Ovary (tissue), 9 donors: ENCODE results near the gene SAMD4A. TPM values are rescaled to one million over a fixed set of nuclear protein-coding genes. Genes with fewer than 3 reads are reported as not detected.

ENCODE experiments used
- DNase-seq, 5 donors: peaks; one replicate each; pipeline ENCODE4 v3.0.0-alpha.2; 2019 to 2020
- H3K27ac ChIP-seq, 2 donors: fragments of 200-600 bp; one replicate each; pipeline versions ENCODE4 v1.5.1 to v1.8.0; 2019 to 2022
- H3K27me3 ChIP-seq: fragments of 200-600 bp; one replicate; pipeline ENCODE4 v1.8.0; 2022
- H3K36me3 ChIP-seq: fragments of 200-600 bp; sonication (generic); one replicate; pipeline ENCODE4 v1.5.1; 2019
- H3K4me1 ChIP-seq: one replicate; pipeline ENCODE4 v1.8.1; 2013; ENCODE audit warnings: mild to moderate bottlenecking, moderate library complexity; ENCODE audit not compliant: insufficient read depth
- H3K4me3 ChIP-seq: fragments of 200-600 bp; sonication (generic); one replicate; pipeline ENCODE4 v1.5.1; 2017
- H3K9me3 ChIP-seq, 2 donors: fragments of 200-600 bp in 1 of 2; sonication (generic) in 1 of 2; one replicate each; pipeline versions ENCODE4 v1.5.1 to v1.8.1; 2013 to 2019; ENCODE audit warnings: mild to moderate bottlenecking in 1 of 2, moderate library complexity in 1 of 2
- CTCF ChIP-seq, 3 donors: fragments of 450-650 bp in 2 of 3; fragments of 200-600 bp in 1 of 3; IDR thresholded peaks; one replicate each; pipeline versions ENCODE4 v1.5.1 to v1.8.0; 2016 to 2022; ENCODE audit warnings: antibody characterized with exemption in 3 of 3, mild to moderate bottlenecking in 1 of 3
- EP300 ChIP-seq: sonication (generic); formaldehyde crosslinking; IDR thresholded peaks from one replicate; pipeline ENCODE4 v1.6.1; 2017; ENCODE audit warnings: antibody characterized with exemption
- POLR2A ChIP-seq: fragments of 450-650 bp; IDR thresholded peaks from one replicate; pipeline ENCODE4 v1.6.1; 2017; ENCODE audit warnings: antibody characterized with exemption, mild to moderate bottlenecking, moderate library complexity
- WGBS, 3 donors: extraction: QIAGEN DNeasy Blood & Tissue Kit in 1 of 3; methylation state at CpG; one replicate each; pipeline versions ENCODE4 v1.1.5 to v1.1.7; 2013 to 2017; 5-methylcytosine and 5-hydroxymethylcytosine counted together
- intact Hi-C, 4 donors: fragments of 100-400 bp; cut with DNase I; formaldehyde crosslinking; loops; one replicate each; pipeline versions ENCODE4 v1.11.0 to v1.15.1; 2022 to 2023
- polyA plus RNA-seq, 2 donors: library from polyadenylated mRNA; stranded (reverse); fragments of 200-250 nt in 1 of 2; fragments of 350-450 nt in 1 of 2; fragmentation: Illumina TruSeq in 1 of 2; extraction: RNeasy Lipid Tissue Mini Kit (QIAGEN cat#74804) in 1 of 2; gene quantifications; one replicate each; pipeline ENCODE4 v1.2.3, GENCODE V29; 2013 to 2014
- total RNA-seq, 7 donors: library from RNA; depleted of rRNA in 2 of 7; stranded (reverse); fragments of >200 nt in 2 of 7; fragmentation: NEBNext Ultra II Directional in 3 of 7; extraction: Animal tissue kit (Norgen Biotek cat#: 25700) in 3 of 7; gene quantifications; one replicate each; pipeline versions ENCODE4 v1.1.0 to v1.2.4, GENCODE V29; 2016 to 2023
- donor health status: DM: no; HTN: no; CAD: no; lungs with moderate emphysema.
- donor health status: DM: no; HTN: no; CAD: no.
- donor health status: Bipolar disorder and iron deficiency.
- donor health status: DM: yes; HTN: yes; CAD: no.
- donor health status: DM: no; HTN: no; CAD: no.
- donor health status: DM: yes; HTN: yes; CAD: no.

Gene SAMD4A
- total and polyA plus RNA-seq, 9 donors, result 2.3 to 22.4 (median 7.3) TPM

- intact Hi-C loops, result no loop called here
- H3K9me3 ChIP-seq, result no peaks in the 10 kb centered on the region
- H3K36me3 ChIP-seq, result no peaks in the 10 kb centered on the region
- no peak for DNase-seq
- TF ChIP-seq CTCF (IDR thresholded peaks at IDR 0.05) (no peak), EP300 (no peak), POLR2A (no peak)
- H3K27ac ChIP-seq, result no peak overlapping the region
- WGBS, 3 donors, result 84 to 90% (median 86%) methylated on average over 3 of the region's 3 CpGs
- H3K27me3 ChIP-seq, result no peaks in the 10 kb centered on the region
- H3K4me1 ChIP-seq, result no peaks in the 10 kb centered on the region
- no peak overlapping the region for H3K4me3 ChIP-seq
Measured at GRCh38 chr14:54735424-54735823, 168.5 kb downstream of the SAMD4A start.

- Histone ChIP-seq H3K36me3 (no peaks in the 10 kb centered on the region), H3K4me3 (no peak overlapping the region), H3K27me3 (no peaks in the 10 kb centered on the region), H3K4me1 (no peaks in the 10 kb centered on the region), H3K9me3 (no peaks in the 10 kb centered on the region), H3K27ac (no peak overlapping the region)
- intact Hi-C loops, result no loop called here
- no peak for DNase-seq
- WGBS, 3 donors, result 83 to 88% (median 83%) methylated on average over 5 of the region's 5 CpGs
- TF ChIP-seq EP300 (no peak), POLR2A (no peak), CTCF (IDR thresholded peaks at IDR 0.05) (no peak)
Measured at GRCh38 chr14:54737132-54737711, 170.3 kb downstream of the SAMD4A start.

DNA sequence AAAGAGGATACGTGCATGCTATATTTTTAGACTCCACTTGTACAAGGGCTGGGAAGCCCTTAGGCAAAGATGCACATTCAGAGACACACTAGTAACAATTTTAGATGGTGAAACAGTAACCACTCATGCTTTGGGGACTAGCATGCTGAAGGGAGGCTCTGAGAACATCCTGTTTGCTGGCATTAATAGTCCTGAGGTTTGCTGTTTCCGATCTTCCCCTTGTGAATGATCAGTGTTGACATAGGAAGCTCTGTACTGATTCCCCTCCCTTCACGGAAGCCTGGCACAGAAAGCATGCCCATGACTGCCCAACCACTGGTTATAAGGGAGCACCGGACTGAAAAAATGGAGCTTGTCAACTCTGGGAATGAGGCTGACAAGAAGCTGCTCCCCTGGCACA lies 171.1 kb downstream of the SAMD4A start:
- Histone ChIP-seq H3K36me3 (no peaks in the 10 kb centered on the region), H3K27ac (no peak overlapping the region), H3K27me3 (no peaks in the 10 kb centered on the region), H3K4me3 (no peak overlapping the region), H3K9me3 (no peaks in the 10 kb centered on the region), H3K4me1 (no peaks in the 10 kb centered on the region)
- TF ChIP-seq POLR2A (no peak), EP300 (no peak), CTCF (IDR thresholded peaks at IDR 0.05) (no peak)
- no peak for DNase-seq
- intact Hi-C loops, result no loop called here
- WGBS, 3 donors, result 80 to 90% (median 89%) methylated on average over 4 of the region's 4 CpGs

- no peak for DNase-seq
- Histone ChIP-seq H3K27me3 (no peaks in the 10 kb centered on the region), H3K36me3 (no peaks in the 10 kb centered on the region), H3K4me3 (no peak overlapping the region), H3K4me1 (no peaks in the 10 kb centered on the region), H3K27ac (no peak overlapping the region), H3K9me3 (no peaks in the 10 kb centered on the region)
- intact Hi-C loops, result no loop called here
- TF ChIP-seq CTCF (IDR thresholded peaks at IDR 0.05) (no peak), EP300 (no peak), POLR2A (no peak)
- 92 to 95% (median 92%) methylated on average over 7 of the region's 7 CpGs for WGBS, 3 donors
Measured at GRCh38 chr14:54739514-54739913, 172.6 kb downstream of the SAMD4A start.
